Right lung (tissue), 5 donors: ENCODE measurements around the gene SMIM35. TPM values are rescaled to one million over a fixed set of nuclear protein-coding genes. Genes with fewer than 3 reads are reported as not detected.
"Not testable (repeated sequence)": the region's sequence is repeated elsewhere in the genome, so short reads cannot be mapped to it uniquely, and the experiment has no call there.

ENCODE experiments used
- DNase-seq, 2 donors: peaks; one replicate each; pipeline ENCODE4 v3.0.0-alpha.2; 2013
- polyA plus RNA-seq, 5 donors: library from polyadenylated mRNA; unstranded; fragments of 120-200 nt; gene quantifications; one replicate each; pipeline versions ENCODE4 v1.2.1 to v1.2.3, GENCODE V29; 2013; ENCODE audit warnings: inconsistent platforms in 1 of 5, low replicate concordance in 1 of 5; ENCODE audit not compliant: insufficient read length in 5 of 5, insufficient read depth in 1 of 5

Gene SMIM35
- polyA plus RNA-seq, 5 donors: 0.27 to 0.65 (median 0.40) TPM

DNA sequence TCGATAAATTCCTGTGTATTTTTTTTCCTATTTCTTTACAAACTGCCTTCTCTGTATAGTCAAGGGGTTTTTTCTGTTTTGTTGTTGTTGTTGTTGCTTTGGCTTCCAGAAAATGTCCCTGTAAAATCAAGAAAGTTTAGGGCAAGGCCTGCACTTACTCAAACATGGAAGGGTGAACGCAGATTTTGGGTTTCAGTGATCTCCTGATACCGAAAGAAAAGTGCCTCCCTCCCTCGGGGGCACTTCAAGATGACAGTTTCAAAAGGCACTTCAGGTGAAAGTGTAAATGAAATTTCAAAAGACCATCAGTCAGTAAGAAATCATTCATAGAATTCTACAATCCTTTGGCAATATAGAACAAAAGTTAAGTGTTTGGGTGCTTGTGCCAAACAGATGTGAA, 53.3 kb downstream of the SMIM35 start:
- no peak for DNase-seq

DNA sequence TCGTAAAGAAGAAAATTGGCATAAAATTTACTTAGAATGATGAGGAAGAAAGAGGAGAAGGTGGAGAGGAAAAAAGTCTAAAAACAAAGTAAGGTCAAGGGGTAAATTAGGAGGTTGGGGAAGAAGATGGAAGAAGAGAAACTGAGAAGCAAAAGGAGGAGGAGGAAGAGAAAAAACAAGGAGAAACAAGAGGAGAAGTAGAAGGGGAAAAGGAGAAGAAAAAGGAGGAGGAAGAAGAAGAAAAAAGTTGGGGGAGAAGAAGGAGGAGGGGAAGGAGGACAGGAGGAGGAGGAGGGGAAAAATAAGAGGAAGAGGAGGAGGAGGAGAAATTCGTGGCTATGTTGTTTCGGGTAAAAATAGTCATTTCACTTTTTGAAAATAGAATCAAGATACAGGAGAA, 58.1 kb downstream of the SMIM35 start:
- no peak for DNase-seq

DNA sequence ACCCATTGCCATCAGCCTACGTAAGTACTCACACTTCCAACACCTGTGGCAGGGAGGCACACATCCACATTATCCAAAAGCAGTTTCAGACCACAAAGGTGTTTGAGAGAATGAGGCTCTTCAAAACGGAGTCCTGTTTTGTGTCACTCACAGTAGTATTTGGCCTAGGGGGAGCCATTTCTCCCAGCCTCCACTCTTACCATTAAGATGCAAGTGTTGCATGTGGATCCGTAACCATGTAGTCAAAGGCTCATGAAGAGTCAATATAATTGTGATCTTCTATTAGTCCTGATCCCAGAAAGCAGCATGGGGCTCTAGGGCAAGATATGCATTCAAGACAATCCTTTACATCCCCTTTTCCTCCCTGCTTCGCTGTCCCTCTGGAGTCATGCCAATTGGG, 59.1 kb downstream of the SMIM35 start:
- no peak for DNase-seq

DNA sequence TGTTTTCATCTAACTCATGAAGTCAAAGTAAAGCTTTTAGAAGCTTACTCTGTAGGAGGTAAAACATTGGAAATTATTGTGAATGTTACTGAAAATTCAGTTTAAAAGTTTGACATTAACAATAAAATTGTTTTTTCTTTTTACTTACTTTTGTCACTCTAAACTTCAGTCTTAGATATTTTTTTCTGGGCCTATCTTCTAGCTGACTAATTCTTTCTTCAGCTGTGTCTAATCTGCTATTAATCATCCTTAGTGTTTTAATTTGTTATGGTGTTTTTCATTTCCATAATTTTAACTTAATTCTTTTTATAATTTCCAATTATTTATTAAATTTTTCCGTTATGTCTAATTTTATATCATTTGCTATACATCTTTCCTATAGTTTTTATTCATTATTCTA, 65.6 kb downstream of the SMIM35 start:
- no peak for DNase-seq

DNA sequence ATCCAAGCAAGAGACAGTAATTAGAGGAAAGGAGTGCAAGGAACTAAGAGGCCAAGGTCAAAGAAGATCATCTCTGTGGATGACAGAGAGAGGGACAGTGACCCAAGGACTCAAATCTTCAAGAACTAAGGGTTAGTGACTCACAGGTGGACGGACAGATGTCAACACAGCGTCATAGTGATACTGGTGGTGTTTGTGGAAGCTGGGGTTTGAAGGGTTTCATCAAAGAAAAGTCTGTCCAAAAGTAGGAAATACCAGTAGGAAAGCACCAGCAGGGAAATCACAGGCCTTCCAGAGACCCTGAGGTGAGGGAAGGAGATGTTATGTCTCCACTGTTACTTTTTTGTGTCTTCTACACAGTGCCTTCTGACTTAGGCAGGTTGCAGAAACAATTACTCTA, 68.4 kb downstream of the SMIM35 start:
- no peak for DNase-seq

DNA sequence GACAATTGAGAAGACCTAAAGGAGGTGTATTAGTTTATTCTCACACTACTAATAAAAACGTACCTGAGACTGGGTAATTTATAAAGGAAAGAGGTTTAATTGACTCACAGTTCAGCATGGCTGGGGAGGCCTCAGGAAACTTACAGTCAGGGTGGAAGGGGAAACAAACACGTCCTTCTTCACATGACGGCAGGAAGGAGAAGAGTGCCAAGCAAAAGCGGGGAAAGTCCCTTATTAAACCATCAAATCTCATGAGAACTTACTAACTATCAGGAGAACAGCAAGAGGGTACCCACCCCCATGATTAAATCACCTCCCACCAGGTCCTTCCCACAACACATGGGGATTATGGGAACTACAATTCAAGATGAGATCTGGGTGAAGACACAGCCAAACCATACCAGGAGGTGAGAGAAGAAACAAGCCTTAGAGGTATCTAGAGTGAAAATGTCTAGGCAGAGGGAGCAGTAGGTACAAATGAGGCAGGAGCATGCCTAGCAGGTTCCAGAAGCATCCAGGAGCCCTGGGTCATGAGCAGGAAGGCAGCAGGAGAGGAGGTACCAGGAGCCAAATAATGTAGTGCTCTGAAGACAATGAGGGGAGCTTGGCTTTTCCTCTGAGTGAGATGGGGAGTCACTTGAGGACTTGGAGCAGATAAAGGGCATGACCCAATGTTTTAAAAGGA, 69.0 kb downstream of the SMIM35 start:
- DNase-seq: no peak

DNA sequence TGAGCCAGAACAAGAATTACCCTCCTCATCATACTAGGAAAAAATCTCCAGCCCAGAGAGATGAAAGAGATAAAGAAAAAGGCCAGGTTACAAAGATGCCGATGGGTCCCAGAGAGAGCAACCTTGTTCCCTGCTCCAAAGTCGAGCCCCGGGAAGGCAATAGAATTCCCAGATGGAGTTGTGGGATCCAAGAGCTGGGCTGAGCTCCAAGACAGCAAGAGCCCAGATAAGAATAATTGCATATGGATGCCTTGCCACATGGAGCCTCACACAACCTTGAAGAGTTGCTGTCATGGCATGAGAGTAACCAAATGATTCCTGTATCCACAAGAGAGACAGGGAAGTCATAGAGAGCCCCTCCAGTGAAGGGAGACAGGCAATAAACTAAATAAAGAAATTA, 69.7 kb downstream of the SMIM35 start:
- no peak for DNase-seq

DNA sequence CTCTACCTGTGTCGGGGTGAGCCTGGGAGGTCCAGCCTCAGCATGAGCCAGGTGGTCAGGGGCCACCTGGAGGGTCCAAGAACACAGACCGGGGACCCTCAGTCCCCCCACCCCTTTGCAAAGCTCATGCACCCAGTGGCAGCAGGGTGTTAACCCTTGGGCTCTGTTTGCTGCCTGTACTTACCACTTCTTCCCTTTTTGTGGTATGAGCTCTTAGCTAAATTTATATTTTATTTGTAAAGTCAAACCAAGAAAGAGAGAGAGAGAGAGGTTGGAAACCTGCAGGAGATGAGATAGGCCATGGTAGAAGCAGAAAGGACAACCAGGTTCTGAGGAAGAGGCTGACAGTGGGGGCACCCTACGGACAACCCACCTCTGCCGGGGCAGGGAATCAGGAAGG, 70.7 kb downstream of the SMIM35 start:
- no peak for DNase-seq

DNA sequence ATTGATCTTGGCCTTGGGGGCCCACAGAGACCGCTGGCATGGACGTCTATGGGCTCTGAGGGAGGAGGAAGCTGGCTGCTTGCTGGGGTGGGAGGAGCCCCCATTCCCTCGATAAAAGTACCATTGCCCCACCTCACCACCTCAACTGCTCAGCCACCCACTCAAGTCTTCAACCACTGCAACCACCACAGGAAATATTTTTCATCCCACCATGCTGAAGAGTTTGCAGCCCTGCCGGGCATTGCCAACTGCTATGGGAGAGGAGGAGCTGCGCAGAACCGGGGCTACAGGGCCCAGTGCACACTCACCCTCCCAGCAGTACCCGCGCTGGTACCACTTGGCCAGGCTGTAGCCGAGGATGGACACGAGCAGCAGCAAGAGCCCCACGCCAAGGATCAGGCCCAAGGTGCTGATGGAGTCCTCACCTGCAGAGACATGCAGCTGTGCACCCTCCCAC, 71.3 kb downstream of the SMIM35 start:
- no peak for DNase-seq

DNA sequence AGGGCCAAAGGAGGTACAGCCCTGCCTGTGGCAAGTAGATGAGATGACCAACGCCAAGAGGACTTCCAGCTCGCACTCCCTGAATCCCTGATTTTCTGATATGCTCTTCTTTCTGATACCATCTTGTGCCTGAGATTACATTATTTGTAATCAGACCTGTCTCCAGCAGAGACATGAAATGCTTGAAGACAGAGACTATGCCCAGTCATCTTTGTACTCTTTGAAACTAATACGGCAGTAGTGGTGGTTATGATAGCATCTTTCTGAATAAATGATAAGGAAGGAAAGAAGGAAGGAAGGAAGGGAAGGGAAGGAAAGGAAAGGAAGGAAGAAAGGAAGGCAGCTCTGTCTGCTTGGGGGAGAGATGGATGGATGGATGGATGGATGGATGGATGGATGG, 72.7 kb downstream of the SMIM35 start:
- DNase-seq: no peak

DNA sequence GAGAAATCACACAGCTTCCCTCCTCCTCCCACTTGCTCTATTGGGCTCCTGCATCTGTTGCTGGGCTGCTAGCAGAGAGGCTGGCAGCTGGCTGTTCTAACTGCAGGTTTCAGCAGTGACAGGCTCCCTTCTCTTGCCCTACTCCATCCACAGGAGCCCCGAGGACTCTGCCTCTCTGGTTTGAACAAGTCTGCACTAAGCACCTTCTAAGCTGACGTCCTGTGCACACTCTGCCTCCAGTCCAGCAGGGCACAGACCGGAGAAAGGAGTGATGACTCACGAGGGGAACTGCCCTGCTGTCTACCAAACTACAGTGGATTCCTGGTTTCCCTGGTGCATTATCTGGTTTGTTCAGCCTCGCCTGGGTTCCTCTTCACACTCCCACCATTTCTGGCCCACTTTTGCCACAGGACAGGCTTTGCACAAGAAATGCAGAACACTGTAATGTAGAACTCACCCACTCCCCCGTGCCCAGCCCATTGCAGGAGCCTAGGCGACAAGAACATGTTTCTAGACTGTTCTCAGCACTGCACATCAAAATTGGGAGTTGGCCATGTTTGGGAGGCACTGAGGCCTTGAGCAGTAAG, 74.6 kb downstream of the SMIM35 start:
- DNase-seq: no peak

DNA sequence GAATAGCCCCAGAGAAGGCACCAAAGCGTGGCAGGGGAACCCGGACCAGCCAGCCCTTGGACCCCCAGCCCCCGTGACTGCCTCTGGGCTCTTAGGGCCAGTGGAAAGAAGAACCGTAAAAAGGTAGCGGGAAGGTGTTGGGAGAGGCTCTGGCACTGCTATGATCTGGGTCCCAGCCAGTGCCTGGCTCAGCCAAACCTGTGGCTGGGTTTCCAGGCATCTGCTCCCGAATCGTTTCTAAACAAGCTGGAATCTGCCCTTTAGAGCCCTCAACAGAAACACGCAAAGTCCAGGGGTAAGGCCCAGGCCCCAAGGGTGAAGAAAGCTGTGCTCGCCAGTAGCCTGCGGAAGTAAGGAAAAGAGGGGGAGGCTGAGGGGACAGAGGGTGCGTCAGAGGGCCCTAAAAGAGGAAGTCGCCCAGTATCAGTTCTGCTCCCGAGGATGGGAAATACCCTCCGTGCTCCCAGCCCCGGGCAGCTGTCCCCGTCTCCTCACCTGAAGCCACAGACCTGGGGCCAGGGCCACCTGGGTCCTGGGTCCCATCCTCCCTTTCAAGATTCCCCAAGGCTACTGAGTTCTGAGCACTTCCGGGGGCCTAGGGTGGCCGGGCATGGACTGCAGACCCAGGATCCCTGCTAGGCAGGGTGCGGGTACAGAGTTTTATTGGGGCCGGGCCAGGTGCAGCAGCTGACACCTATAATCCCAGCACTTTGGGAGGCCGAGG, 75.9 kb downstream of the SMIM35 start:
- no peak for DNase-seq

DNA sequence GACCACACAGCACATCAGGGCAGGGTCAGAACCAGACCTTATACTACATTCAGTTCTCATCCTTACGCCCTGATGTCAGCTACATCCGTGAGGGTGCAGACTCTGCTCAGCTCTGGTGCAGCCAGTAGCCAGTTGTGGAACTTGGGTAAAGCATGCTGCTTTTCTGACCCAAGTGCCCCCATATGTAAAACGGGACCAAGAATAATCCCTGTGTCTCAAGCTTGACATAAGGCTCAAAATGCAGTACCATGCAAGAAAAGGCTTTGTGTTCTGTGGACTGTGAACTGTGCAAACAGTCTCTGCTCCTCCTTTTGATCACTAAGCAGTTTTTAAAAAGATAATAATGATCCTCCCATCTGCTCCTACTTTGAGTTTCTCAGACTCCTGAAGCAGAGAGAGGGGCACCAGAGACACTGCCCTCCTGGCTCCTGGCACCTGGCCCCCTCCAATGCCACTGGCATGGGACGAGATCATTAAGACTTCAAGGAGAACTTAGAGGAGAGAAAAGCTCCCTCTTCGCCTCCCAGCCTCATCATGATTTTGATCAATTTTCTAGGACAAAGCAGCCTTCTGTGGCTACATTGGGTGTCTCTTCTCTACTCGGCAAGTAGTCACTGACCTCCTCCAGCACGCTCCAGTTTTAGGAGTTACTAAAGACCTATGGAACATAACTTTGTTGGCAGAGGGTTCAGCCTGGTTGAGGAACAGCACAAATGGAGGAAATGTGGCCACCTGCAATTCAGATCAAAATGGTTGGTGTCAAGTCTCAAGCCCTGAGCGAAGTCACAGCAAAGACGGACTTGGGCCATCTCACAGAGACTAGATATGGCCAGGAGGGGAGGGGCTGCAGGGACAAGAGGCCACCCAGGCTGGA, 76.7 kb downstream of the SMIM35 start:
- DNase-seq: no peak

DNA sequence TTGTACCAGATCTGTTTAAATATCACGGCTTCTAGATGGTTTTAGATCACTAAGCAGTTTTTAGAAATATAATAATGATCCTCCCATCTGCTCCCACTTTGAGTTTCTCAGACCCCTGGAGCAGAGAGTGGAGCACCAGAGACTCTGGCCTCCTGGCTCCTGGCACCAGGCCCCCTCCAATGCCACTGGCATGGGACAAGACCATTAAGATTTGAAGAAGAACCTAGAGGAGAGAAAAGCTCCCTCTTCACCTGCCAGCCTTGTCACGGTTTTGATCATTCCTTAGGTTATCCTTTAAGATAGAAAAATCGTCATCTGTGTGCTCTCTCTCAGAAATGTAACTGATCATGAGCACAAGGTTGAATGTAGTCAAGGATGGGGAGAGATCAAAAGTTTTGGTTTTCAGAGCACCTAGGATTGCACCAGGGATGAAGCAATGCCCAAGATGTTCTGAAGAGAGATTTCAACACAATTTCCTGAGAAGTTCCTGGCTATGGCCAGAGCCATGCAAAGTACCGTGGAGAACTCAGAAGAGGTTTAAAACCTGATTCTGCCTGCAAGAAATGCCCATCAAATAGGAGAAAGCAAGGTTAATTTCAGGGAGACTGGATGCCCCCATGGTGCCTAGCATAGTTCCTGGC, 78.4 kb downstream of the SMIM35 start:
- no peak for DNase-seq

DNA sequence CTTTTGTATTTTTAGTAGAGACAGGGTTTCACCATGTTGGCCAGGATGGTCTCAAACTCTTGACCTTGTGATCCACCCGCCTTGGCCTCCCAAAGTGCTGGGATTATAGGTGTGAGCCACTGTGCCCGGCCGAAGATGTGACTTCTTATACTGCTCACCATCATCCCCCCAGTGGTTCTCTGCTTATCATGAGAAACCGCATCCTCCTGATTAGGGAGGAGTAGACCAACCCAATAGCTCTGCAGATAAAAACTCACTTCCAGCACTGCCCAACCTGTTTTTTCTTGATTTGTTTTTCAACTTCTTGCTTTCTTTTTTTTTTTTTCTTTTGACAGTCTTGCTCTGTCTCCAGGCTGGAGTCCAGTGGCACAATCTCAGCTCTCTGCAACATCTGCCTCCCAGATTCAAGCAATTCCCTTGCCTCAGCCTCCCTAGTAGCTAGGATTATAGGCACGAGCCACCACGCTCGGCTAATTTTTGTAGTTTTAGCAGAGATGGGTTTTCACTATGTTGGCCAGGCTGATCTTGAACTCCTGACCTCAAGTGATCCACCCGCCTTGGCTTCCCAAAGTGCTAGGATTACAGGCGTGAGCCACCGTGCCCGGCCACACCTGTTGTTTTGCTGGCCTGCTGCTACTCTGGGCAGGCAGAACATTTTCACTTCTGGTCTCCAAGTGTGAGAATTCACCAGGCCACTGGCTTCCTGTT, 79.0 kb downstream of the SMIM35 start:
- not testable (repeated sequence) for DNase-seq

DNA sequence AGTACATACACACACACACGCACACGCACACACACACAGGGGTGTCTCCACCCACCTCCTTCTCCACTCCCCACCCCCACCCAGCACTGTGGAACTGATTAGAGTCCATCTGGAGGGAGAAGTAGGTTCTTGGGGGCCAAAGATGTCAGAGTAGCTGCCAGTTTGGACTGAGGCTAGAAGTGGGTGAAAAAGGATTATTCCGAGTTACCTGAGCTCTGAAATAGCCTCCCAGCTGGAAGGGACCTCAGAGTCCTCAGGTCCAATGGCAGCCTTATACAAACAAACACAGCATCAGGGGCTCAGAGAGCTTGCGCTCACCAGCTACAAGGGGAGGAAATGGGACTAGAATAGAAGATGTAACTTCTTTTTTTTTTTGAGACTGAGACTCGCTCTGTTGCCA, 79.7 kb downstream of the SMIM35 start:
- DNase-seq: no peak

DNA sequence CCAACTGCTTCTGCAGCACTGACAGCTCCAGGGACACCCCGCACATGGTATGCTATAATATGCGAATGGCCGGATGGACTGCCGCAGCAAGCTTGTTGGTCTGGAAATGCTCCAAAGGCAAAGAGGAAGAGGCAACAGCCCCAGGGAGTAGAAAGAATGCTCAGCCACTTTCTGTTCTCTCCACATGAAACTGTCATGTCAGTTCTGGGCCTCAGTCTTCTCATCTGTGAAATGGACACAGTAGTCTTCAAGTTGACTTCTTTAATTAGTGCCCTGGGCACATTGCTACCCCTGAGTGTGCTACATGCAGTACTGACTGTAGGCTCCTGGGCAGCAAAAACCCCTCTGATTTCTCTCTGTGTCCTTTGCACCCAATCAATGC, 80.6 kb downstream of the SMIM35 start:
- DNase-seq: no peak

DNA sequence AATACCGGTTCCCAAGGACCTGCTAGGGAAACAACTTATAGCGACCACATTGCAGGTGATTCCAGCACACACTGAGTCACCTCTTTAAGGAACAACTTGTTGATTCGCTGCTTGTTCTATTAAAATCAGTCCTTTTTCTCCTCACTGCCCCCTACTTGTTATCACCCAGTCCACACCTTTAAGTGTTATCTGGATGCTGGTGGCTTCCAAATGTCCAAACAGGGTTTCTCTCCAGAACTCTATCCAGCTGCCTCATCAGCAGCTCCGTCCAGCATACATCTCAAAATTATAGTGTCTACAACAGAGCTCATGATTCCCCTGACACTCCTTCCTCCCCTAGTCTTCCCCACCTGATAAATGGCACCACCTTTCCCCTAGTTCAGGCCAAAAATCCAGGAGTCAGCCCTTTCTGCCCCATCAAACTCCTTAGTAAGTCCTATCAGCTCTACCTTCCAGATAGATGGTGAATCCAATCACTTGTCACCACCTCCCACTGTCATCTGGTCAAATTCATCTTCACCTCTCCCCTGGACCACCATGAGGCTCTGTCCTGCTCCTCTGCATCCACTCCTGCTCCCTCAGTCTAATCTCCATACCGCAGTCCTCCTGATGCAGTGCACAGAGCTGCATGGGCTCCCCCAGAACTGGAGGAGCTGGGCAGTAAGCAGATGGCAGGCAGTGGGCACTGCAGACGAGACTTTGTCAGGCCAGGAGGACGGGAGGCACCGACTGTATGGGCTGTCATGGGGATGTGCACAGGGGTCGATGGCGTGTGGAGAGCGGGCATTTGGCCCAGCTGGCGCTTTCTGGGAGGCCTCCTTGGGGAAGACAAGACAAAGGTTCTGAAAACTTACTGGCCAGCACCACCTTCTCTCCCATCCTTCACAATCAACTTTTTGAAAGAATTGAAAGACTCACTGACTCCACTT, 81.3 kb downstream of the SMIM35 start:
- no peak for DNase-seq

DNA sequence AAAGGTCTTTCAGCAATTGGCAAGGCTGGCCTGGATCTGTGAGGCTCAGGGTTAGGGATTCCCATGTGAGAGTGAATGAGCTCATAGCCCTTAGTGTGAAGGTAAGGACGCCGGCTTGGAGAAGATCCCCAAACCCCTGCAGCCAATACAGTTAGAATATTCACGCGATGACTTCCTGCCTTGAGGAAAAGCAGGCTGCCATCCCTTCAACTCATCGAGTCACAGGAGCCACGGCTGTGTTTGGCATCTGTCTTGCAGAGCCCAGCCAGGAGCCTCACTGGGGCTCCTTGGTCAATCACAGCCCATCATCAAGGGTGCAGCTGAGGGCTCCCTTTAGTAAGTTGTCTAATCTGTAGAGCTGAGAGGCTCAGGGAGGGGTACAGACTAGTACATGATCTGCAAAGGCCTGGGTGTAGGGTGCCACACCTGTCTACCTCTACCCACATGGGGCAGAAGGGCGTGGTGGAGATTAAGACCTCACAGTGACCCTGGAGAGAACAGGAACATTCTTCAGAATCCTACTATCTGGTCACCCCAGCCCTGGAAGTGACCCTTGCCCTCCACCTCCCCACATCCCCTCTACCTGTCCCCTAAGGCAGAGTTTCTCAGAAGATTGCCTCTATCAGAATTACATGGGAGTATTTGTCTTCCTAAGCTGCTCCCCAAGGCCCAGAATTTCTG, 82.1 kb downstream of the SMIM35 start:
- no peak for DNase-seq
